NB4 (cell line): ENCODE data around the gene TFAM.

ENCODE experiments used
- CTCF ChIP-seq: IDR thresholded peaks from one replicate; pipeline ENCODE4 v1.5.1; 2012; ENCODE audit warnings: low read depth, low read length
- MYC ChIP-seq: IDR thresholded peaks from 2 replicates; pipeline ENCODE4 v1.6.1; 2011; ENCODE audit warnings: low read depth, low read length
- POLR2A ChIP-seq: IDR thresholded peaks from 2 replicates; pipeline ENCODE4 v1.6.1; 2011; ENCODE audit warnings: mild to moderate bottlenecking; ENCODE audit not compliant: insufficient read length; ENCODE audit errors: extremely low read depth
- TF ChIP-seq, protein P1 (sequence below): IDR thresholded peaks from 2 replicates; pipeline ENCODE4 v1.6.1; 2011; ENCODE audit warnings: low read depth, low read length

DNA sequence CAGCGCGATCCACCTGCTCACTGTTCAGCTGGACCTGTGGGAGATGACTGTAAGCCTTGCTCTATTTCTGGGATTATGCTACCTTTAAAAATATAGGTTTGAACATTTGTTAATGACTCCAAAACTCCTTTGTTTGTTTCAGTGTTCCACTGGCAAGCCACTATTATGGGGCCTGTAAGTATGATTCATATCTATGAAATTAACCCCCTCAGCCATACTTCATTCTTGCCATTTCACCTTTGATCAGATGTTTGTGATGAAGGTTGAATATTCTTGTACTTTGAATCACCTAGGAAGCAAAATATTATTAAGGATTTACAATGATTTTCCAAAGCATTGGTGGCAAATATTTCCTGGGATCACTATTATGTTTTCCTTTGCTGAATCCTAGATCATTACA lies 23.9 kb upstream of the TFAM start:
- TF ChIP-seq CTCF (no peak), POLR2A (no peak), MYC (no peak)
- TF ChIP-seq, protein P1, sequence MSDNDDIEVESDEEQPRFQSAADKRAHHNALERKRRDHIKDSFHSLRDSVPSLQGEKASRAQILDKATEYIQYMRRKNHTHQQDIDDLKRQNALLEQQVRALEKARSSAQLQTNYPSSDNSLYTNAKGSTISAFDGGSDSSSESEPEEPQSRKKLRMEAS, result no peak
